Prostate gland (tissue), 2 donors: ENCODE data around the gene EXOSC2. TPM values are rescaled to one million over a fixed set of nuclear protein-coding genes. Genes with fewer than 3 reads are reported as not detected.

Experiments used
- DNase-seq: peaks from one replicate; pipeline ENCODE4 v3.0.0-alpha.2; 2019; ENCODE audit warnings: low spot score
- H3K27ac ChIP-seq, 2 donors: fragments of 200-600 bp; sonication (generic); 2 replicates each; pipeline ENCODE4 v1.5.1; 2017 to 2019
- H3K27me3 ChIP-seq: fragments of 200-600 bp; sonication (generic); replicated peaks from 2 replicates; pipeline ENCODE4 v1.5.1; 2019; ENCODE audit not compliant: insufficient read depth
- H3K36me3 ChIP-seq, 2 donors: fragments of 200-600 bp; sonication (generic); 1 replicate in 1 of 2; 2 replicates in 1 of 2; pipeline versions ENCODE4 v1.5.1 to v1.8.1; 2017 to 2019
- H3K4me1 ChIP-seq: fragments of 200-600 bp; sonication (generic); replicated peaks from 2 replicates; pipeline ENCODE4 v1.5.1; 2019
- H3K4me3 ChIP-seq, 2 donors: fragments of 200-600 bp; sonication (generic); 2 replicates each; pipeline ENCODE4 v1.5.1; 2017 to 2019
- H3K9me3 ChIP-seq: fragments of 200-600 bp; sonication (generic); 2 replicates; pipeline ENCODE4 v1.5.1; 2017
- POLR2A ChIP-seq: fragments of 450-650 bp; IDR thresholded peaks from one replicate; pipeline ENCODE4 v1.6.1; 2016; ENCODE audit warnings: antibody characterized with exemption, mild to moderate bottlenecking
- POLR2AphosphoS5 ChIP-seq: sonication (generic); formaldehyde crosslinking; IDR thresholded peaks from one replicate; pipeline ENCODE4 v1.6.1; 2017; ENCODE audit warnings: antibody characterized with exemption
- WGBS: methylation state at CpG from one replicate; pipeline ENCODE4 v1.1.5; 2018; 5-methylcytosine and 5-hydroxymethylcytosine counted together
- intact Hi-C: fragments of 100-400 bp; cut with DNase I; formaldehyde crosslinking; loops from one replicate; pipeline ENCODE4 v1.14.2; 2022
- total RNA-seq, 2 donors: library from RNA; depleted of rRNA; stranded (reverse); fragments of >200 nt; gene quantifications; one replicate each; pipeline ENCODE4 v1.1.0, GENCODE V29; 2016
- TF ChIP-seq, protein P1 (sequence below), 4 experiments: fragments of 200-600 bp in 2 of 4; fragments of 450-650 bp in 2 of 4; sonication (generic) in 2 of 4; IDR thresholded peaks; 1 replicate in 3 of 4; 2 replicates in 1 of 4; pipeline ENCODE4 v1.5.1; 2016 to 2019; ENCODE audit warnings: antibody characterized with exemption in 4 of 4, mild to moderate bottlenecking in 2 of 4, moderate library complexity in 2 of 4

Gene EXOSC2
- total RNA-seq, 2 donors from 2014 or later = 18.4 to 22.7 TPM

GRCh38 chr9:130670644-130671043 lies 22.9 kb upstream of the EXOSC2 start:
- intact Hi-C loops = no loop called here
- 84% methylated on average over 6 of the region's 6 CpGs for WGBS
- H3K4me3 ChIP-seq = no peak overlapping the region

DNA sequence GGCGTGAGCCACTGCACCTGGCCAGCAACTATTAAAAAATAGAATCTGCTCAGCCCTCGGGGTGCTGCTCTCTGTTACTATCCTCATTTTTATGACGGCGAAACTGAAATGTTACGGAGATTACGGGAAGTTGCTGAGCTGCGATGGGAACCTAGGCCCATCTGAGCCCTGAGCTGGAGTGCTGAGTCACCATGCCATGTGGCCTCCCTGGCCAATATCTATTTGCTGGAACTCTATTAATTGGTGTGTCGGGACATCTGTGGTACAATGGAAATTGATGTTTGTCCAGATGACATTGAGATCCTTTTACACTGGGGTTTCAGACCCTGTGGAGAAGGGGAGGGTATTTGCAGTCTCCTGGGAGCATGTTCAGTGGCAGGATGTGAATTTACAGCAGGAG lies 21.1 kb upstream of the EXOSC2 start:
- intact Hi-C loops = no loop called here
- Histone ChIP-seq H3K4me3 (no peak overlapping the region), H3K27me3 (no peaks in the 10 kb centered on the region), H3K36me3 (no peaks in the 10 kb centered on the region), H3K4me1 (no peaks in the 10 kb centered on the region), H3K9me3 (no peaks in the 10 kb centered on the region), H3K27ac (no peak overlapping the region)
- 84% methylated on average over 8 of the region's 8 CpGs for WGBS
- no peak for TF ChIP-seq POLR2AphosphoS5
- no peak for TF ChIP-seq POLR2A
- TF ChIP-seq, protein P1, sequence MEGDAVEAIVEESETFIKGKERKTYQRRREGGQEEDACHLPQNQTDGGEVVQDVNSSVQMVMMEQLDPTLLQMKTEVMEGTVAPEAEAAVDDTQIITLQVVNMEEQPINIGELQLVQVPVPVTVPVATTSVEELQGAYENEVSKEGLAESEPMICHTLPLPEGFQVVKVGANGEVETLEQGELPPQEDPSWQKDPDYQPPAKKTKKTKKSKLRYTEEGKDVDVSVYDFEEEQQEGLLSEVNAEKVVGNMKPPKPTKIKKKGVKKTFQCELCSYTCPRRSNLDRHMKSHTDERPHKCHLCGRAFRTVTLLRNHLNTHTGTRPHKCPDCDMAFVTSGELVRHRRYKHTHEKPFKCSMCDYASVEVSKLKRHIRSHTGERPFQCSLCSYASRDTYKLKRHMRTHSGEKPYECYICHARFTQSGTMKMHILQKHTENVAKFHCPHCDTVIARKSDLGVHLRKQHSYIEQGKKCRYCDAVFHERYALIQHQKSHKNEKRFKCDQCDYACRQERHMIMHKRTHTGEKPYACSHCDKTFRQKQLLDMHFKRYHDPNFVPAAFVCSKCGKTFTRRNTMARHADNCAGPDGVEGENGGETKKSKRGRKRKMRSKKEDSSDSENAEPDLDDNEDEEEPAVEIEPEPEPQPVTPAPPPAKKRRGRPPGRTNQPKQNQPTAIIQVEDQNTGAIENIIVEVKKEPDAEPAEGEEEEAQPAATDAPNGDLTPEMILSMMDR (IDR thresholded peaks at IDR 0.05) = no peak
- no peak for DNase-seq

More at GRCh38 chr9:130670644-130671043, 22.9 kb upstream of the EXOSC2 start:
- H3K27ac ChIP-seq = no peak overlapping the region
- no peak for TF ChIP-seq POLR2AphosphoS5
- TF ChIP-seq POLR2A = no peak
- TF ChIP-seq, protein P1 (IDR thresholded peaks at IDR 0.05) = no peak
- DNase-seq = no peak
- H3K27me3 ChIP-seq = peaks cover 15% of the 10 kb centered on the region
- no peaks in the 10 kb centered on the region for H3K4me1 ChIP-seq
- H3K9me3 ChIP-seq = no peaks in the 10 kb centered on the region
- no peaks in the 10 kb centered on the region for H3K36me3 ChIP-seq

- Histone ChIP-seq H3K36me3 (no peaks in the 10 kb centered on the region), H3K27me3 (no peaks in the 10 kb centered on the region), H3K4me3 (no peak overlapping the region), H3K9me3 (no peaks in the 10 kb centered on the region), H3K27ac (no peak overlapping the region), H3K4me1 (no peaks in the 10 kb centered on the region)
- TF ChIP-seq, protein P1 (IDR thresholded peaks at IDR 0.05) = no peak
- TF ChIP-seq POLR2AphosphoS5 = no peak
- WGBS = 91% methylated on average over 11 of the region's 12 CpGs
- DNase-seq = no peak
- intact Hi-C loops = no loop called here
Observed at GRCh38 chr9:130672933-130673615, 20.5 kb upstream of the EXOSC2 start.

DNA sequence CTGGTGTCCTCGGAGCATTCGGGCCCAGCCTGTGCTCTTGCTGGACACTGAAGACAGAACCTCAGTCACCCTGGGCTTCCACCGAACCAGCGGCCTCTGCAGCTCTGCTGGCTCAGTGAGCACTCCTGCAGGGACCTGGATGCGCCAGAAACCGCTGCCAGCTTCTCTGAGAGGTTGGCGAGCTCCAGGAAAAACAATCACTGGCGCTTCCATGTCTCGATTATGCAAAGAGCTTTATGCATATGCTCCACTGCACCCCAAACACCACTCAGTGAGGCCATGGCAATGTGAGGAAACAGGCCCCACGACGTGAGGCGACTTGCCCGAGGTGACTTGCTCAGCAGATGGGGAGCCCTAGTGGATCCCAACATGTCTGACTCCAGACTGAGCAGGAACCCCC lies 18.2 kb upstream of the EXOSC2 start:
- WGBS = 75% methylated on average over 13 of the region's 13 CpGs
- intact Hi-C loops = no loop called here

GRCh38 chr9:130677252-130677651 lies 16.3 kb upstream of the EXOSC2 start:
- 78% methylated on average over 7 of the region's 7 CpGs for WGBS
- no peaks in the 10 kb centered on the region for H3K36me3 ChIP-seq
- H3K9me3 ChIP-seq = no peaks in the 10 kb centered on the region
- H3K27ac ChIP-seq = no peak overlapping the region
- H3K4me3 ChIP-seq = no peak overlapping the region
- peaks cover 5% of the 10 kb centered on the region for H3K4me1 ChIP-seq
- intact Hi-C loops = no loop called here
- no peak for DNase-seq
- TF ChIP-seq, protein P1 (IDR thresholded peaks at IDR 0.05) = no peak
- TF ChIP-seq POLR2AphosphoS5 (no peak), POLR2A (no peak)
- H3K27me3 ChIP-seq = no peaks in the 10 kb centered on the region

More for the DNA sequence above, 18.2 kb upstream of the EXOSC2 start:
- H3K36me3 ChIP-seq = no peaks in the 10 kb centered on the region
- H3K9me3 ChIP-seq = no peaks in the 10 kb centered on the region
- DNase-seq = no peak
- no peaks in the 10 kb centered on the region for H3K27me3 ChIP-seq
- H3K4me3 ChIP-seq = no peak overlapping the region
- TF ChIP-seq, protein P1 (IDR thresholded peaks at IDR 0.05) = no peak
- H3K27ac ChIP-seq = no peak overlapping the region
- H3K4me1 ChIP-seq = no peaks in the 10 kb centered on the region
